ENCODE data around the gene IDH2.

The IDH2 gene

DNA sequence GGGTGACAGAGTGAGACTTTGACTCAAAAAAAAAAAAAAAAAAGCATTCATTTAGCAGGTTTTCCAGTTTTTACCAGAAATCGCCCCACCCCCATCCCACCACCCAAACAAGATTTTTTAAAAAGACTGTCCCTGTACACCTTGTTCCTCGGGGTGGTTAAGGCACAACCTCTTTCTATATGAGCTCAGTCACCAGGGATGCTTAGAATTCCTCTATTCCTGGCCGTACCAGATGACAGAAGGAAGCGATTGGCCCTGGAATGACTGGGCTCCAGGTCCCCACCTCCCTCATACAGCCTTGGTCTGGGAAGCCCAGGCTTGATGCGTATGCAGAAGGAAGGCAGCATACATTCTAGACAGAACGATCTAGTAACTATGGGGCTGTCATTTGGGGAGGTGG, 25.6 kb downstream of the IDH2 start:
- Histone ChIP-seq H3K36me3 (peaks cover 10% of the 10 kb centered on the region), H3K4me1 (no peaks in the 10 kb centered on the region), H3K4me3 (ENCODE audit: low read depth, low read length) (no peak overlapping the region), H3K9me3 (no peaks in the 10 kb centered on the region), H3K27me3 (no peaks in the 10 kb centered on the region)
- TF ChIP-seq, protein P1, sequence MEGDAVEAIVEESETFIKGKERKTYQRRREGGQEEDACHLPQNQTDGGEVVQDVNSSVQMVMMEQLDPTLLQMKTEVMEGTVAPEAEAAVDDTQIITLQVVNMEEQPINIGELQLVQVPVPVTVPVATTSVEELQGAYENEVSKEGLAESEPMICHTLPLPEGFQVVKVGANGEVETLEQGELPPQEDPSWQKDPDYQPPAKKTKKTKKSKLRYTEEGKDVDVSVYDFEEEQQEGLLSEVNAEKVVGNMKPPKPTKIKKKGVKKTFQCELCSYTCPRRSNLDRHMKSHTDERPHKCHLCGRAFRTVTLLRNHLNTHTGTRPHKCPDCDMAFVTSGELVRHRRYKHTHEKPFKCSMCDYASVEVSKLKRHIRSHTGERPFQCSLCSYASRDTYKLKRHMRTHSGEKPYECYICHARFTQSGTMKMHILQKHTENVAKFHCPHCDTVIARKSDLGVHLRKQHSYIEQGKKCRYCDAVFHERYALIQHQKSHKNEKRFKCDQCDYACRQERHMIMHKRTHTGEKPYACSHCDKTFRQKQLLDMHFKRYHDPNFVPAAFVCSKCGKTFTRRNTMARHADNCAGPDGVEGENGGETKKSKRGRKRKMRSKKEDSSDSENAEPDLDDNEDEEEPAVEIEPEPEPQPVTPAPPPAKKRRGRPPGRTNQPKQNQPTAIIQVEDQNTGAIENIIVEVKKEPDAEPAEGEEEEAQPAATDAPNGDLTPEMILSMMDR (IDR thresholded peaks at IDR 0.05; ENCODE audit: low read depth, low read length) = no peak
- DNase-seq = no peak

DNA sequence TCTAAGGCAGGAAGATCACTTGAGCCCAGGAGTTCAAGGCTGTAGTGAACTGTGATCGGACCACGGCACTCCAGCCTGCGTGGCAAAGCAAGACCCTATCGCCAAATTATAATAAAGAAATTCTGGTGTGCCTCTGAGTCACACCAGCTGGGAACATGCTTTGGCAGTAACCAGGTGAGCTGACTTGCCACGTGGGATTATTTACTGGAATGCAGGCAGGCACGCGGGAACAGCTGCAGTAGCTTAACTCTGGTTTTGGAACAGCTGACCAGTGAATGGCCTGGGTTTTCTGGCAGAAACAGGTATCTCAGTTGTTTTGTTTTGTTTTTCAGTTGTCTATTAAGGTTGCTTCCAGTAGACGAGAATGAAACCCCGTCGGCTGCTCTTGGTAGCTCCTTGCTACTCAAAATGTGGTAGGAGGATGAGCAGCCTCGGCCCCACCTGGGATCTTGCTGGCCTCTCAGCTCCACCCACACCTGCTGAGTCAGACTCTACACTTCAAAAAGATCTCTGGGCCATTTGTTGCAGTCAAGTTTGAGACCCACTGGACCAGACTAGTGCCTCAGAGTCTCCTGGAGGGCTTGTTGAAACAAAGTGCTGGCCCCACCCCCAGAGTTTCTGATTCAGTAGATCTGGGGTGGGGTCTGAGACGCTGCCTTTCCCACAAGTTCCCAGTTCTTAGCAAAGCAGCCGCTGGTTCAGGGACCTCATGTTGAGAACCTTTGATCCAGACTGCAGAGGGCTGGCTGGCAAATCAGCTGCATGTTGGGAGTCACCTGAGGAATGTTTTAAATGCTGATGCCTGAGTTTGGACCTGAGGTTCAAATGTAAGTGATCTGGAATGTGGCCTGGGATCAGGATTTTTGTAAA, 26.6 kb downstream of the IDH2 start:
- TF ChIP-seq, protein P1 (IDR thresholded peaks at IDR 0.05; ENCODE audit: low read depth, low read length) = no peak
- Histone ChIP-seq H3K4me3 (ENCODE audit: low read depth, low read length) (no peak overlapping the region), H3K9me3 (no peaks in the 10 kb centered on the region), H3K36me3 (peaks cover 10% of the 10 kb centered on the region), H3K27me3 (no peaks in the 10 kb centered on the region), H3K4me1 (no peaks in the 10 kb centered on the region)
- DNase-seq = no peak

DNA sequence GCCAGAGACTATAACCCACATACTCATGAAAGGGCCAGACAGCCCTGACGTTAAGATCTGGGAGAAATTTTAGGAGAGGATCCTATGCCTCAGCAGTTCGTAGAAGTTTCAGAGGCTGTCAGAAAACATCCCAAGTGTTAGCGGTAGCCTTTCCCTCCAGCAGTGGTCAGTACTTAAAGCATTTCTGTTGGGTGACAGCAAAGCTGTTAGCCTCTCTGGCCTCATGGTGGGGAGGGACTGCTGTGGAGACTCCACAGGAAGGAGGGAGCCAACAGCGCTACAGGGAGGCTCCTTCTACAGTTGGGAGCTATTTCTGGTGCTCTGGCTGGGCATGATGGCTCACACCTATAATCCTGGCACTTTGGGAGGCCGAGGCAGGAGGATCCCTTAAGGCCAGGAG, 27.4 kb downstream of the IDH2 start:
- Histone ChIP-seq H3K27me3 (no peaks in the 10 kb centered on the region), H3K36me3 (peaks cover 10% of the 10 kb centered on the region), H3K4me1 (no peaks in the 10 kb centered on the region)

DNA sequence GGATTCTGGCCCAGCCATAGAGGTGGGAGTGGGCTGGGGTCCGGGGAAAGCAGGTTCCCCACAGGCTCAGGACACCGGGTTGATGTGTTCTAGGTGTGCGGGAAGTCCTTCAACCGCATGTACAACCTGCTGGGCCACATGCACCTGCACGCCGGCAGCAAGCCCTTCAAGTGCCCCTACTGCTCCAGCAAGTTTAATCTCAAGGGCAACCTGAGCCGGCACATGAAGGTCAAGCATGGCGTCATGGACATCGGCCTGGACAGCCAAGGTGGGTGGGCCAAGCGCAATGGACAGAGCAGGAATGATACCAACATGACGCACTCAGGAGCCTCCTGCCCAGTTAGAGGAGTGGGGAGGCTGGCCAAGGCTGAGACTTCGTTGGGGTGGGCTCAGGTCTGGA, 28.2 kb downstream of the IDH2 start:
- Histone ChIP-seq H3K9me3 (no peaks in the 10 kb centered on the region), H3K27me3 (no peaks in the 10 kb centered on the region), H3K4me3 (ENCODE audit: low read depth, low read length) (no peak overlapping the region), H3K36me3 (peaks cover 9% of the 10 kb centered on the region), H3K4me1 (no peaks in the 10 kb centered on the region)
- DNase-seq = no peak
- TF ChIP-seq, protein P1 (IDR thresholded peaks at IDR 0.05; ENCODE audit: low read depth, low read length) = no peak

More for the DNA sequence above, 27.4 kb downstream of the IDH2 start:
- DNase-seq = no peak
- TF ChIP-seq, protein P1 (IDR thresholded peaks at IDR 0.05; ENCODE audit: low read depth, low read length) = no peak
- H3K9me3 ChIP-seq = no peaks in the 10 kb centered on the region
- H3K4me3 ChIP-seq (ENCODE audit: low read depth, low read length) = no peak overlapping the region

DNA sequence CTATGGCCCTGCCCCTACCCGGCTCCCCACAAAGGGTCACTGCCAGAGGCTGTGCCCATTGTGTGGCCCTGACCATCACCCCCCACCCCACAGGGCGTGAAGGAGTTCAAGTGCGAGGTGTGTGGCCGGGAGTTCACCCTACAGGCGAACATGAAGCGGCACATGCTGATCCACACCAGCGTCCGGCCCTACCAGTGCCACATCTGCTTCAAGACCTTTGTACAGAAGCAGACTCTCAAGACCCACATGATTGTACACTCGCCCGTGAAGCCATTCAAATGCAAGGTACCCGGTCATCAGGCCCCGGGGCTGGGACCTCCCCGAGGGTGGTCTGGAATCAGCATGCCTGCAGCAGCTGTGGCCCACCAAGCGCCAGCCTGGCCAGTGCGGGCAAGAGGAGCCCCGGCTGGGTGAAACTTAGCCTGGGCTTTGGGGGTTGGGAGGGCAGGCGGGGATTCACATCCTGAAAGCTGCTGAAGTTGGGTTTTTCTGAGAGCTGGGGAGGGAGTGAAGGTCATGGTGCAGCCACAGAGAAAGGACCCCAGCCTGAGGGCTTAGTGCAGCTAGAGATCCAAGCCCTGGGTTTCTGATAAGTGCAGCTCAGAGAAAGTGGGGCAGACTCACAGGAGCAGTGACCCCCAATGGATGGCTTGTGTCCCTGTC, 29.2 kb downstream of the IDH2 start:
- DNase-seq = no peak
- Histone ChIP-seq H3K9me3 (no peaks in the 10 kb centered on the region), H3K4me3 (ENCODE audit: low read depth, low read length) (no peak overlapping the region), H3K36me3 (peaks cover 5% of the 10 kb centered on the region; the same call in 1 of the 2 replicates), H3K4me1 (no peaks in the 10 kb centered on the region), H3K27me3 (no peaks in the 10 kb centered on the region)
- TF ChIP-seq, protein P1 (IDR thresholded peaks at IDR 0.05; ENCODE audit: low read depth, low read length) = no peak

All from BE2C (cell line).